OCI-LY3 (cell line): ENCODE data around the gene TLR9.

Experiments used
- EZH2phosphoT487 ChIP-seq: fragments of 200-600 bp; shearing (Covaris generic); IDR thresholded peaks from 2 replicates; pipeline ENCODE4 v1.6.1; 2018; ENCODE audit warnings: antibody characterized with exemption, mixed run types, low read depth
- TF ChIP-seq, protein P1 (sequence below): fragments of 200-600, 300-600 bp; sonication (generic); IDR thresholded peaks from 2 replicates; pipeline ENCODE4 v1.5.1; 2014; ENCODE audit warnings: antibody characterized with exemption, low read length, low read depth

DNA sequence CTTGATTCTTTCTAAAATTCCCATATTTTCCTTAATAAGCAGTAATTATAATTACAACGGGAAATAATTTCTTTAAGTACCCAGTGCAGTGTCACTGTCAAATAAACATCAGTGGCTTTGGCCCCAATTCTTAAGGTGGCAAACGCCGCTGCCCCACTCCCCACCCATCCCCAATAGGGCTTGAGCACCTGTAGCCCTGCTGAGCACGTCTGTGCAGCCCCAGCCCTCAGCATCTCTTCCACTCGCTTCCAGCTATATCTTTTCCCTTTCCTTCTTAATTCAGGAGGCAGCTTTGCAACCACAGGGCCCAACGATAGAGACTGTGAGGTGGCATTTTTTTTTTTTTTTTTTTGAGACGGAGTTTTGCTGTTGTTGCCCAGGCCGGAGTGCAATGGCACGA, 29.2 kb upstream of the TLR9 start:
- no peak for TF ChIP-seq EZH2phosphoT487
- TF ChIP-seq, protein P1, sequence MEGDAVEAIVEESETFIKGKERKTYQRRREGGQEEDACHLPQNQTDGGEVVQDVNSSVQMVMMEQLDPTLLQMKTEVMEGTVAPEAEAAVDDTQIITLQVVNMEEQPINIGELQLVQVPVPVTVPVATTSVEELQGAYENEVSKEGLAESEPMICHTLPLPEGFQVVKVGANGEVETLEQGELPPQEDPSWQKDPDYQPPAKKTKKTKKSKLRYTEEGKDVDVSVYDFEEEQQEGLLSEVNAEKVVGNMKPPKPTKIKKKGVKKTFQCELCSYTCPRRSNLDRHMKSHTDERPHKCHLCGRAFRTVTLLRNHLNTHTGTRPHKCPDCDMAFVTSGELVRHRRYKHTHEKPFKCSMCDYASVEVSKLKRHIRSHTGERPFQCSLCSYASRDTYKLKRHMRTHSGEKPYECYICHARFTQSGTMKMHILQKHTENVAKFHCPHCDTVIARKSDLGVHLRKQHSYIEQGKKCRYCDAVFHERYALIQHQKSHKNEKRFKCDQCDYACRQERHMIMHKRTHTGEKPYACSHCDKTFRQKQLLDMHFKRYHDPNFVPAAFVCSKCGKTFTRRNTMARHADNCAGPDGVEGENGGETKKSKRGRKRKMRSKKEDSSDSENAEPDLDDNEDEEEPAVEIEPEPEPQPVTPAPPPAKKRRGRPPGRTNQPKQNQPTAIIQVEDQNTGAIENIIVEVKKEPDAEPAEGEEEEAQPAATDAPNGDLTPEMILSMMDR, result no peak
